HG03520 (cell line): Measurements from ENCODE around the gene SPAG16.

Experiments used
- ATAC-seq: cut with Tn5 transposase; IDR thresholded peaks from one replicate; pipeline ENCODE4 v1.9.1; 2021; ENCODE audit warnings: mild to moderate bottlenecking, moderate library complexity; ENCODE audit not compliant: unreplicated experiment

SPAG16 gene

GRCh38 chr2:213284105-213285090 lies at the start of gene SPAG16:
TSS of gene SPAG16 (plus strand) at chr2:213284464.
- peak; percentile 98 for ATAC-seq

GRCh38 chr2:213234641-213235040 lies 49.6 kb upstream of the SPAG16 start:
- ATAC-seq: no peak

GRCh38 chr2:213235741-213236140 lies 48.5 kb upstream of the SPAG16 start:
- ATAC-seq: no peak

- ATAC-seq: no peak
Measured at GRCh38 chr2:213237251-213237650, 47.0 kb upstream of the SPAG16 start.

DNA sequence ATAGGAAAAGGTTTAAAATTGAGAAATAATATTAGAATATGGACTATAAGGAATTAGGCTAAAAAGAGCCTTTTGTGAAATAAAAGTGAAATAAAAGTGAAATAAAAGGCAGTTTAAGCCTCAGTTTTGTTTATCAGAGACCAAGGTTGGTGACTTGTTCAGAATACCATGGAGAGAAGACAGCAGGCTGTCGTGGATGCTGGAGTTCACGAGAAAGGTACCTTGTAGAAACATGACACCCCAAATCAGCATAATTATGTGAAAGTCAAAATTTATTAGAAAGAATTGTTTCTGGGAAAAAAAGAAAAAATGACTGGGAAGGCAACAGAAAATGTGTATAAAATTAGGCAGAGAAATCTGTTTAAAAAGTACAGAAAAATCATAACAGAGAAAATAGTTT lies 46.5 kb upstream of the SPAG16 start:
- no peak for ATAC-seq

DNA sequence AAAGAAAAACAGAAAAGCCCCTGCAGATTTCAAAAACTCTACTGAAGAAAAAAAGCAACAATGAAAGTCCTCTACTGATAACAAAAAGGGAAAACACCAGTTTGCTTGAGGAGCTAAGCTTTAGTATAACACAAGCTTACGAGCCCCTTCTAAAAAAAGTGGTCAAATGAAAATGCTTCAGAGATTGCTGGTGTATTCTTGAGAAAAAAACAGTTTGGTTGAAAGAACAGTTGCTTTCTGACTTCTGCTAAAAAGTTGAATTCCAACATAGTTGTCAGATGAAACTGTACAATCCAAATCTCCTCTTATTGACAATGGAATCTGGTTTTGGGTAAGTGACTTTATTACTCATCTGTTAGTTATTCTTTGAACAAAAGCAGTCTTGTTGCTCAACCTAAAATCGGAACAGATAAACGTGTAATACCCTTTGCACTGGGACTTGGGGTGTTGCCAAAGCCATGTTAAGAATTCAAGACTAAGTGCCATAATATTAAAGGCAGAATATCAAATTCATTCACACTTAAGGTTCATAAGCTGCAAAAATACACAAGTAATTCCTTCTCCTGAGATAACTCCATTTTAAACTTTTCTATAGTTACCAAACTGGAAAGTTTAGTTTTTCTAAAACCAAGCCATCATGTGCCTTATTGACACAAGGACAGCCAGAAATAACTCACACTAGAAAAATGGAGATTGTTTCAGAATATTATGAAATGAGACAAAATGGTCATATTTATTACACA lies 45.3 kb upstream of the SPAG16 start:
- ATAC-seq: peak; percentile 43

DNA sequence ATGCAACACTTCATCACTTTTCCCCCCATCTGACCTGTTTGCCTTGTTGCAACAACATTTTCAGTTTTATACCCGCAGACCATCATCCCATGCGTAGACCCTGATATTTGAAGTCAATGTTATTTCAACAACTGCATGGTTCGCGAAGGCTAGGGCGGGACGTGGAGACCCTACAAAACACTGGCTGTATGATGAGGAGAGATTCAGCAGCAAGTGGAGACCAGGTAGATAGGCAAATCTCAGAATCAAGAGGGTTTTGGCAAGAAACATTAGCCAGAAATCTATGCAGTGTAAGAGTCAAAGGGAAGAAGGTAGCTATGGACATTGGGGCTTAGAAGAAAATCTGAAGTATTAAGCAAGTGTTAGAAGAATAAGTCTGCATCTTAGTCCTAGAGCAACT lies 42.4 kb upstream of the SPAG16 start:
- ATAC-seq: no peak

DNA sequence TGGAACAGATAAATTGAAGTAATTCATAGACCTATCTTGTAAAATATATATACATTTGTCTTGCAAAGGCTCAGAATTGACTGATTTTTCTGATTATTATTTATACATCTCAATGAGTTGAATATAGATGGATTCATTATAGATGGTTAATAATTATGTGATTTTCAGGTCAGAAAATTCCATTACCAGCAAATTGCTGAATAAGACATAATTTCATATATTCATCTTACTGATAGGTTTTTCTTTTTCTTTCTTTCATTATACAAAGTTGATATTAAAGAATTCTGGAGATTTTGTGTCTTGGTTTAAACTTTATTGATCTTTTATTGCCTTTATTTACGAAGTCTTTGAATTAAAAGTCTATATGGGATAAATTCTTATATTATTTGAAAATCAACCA lies 41.6 kb upstream of the SPAG16 start:
- ATAC-seq: no peak

DNA sequence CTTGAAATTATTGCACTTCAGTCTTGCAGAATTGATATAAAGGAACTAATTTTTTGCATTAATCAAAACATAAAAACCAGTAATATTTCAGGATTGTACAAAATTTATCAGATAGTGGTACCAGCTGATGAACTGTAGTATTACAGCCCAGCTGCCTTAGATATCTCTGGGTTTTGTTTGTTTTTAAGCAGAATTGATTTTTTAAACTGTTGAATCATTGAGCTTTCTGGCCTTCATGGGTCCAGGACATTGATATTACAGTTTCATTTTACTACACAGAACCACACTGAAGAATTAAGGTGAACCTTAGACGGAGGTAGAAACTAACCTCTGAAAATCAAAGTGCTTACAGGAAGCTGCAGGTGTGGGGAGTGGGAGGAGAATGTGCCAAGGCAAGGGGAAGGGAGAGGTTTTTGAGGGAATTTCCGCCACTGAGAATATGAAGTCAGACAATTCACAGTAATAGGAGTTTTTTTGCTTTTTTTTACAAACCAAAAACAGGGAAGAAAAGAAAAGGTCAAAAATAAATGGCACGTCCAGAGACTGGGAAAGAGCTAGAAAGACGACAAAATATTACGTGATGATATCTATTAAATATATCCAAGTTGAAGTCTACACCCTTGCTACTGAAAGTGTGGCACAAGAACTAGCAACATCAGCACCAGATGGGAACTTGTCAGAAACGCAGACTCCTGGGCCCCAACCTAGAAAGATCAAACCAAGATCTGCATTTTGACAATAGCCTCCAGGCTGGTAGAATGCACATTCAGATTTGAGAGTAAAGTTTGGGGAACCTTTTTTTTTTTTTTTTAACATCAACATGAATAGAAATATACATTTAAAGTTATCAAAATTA lies 40.8 kb upstream of the SPAG16 start:
- no peak for ATAC-seq

DNA sequence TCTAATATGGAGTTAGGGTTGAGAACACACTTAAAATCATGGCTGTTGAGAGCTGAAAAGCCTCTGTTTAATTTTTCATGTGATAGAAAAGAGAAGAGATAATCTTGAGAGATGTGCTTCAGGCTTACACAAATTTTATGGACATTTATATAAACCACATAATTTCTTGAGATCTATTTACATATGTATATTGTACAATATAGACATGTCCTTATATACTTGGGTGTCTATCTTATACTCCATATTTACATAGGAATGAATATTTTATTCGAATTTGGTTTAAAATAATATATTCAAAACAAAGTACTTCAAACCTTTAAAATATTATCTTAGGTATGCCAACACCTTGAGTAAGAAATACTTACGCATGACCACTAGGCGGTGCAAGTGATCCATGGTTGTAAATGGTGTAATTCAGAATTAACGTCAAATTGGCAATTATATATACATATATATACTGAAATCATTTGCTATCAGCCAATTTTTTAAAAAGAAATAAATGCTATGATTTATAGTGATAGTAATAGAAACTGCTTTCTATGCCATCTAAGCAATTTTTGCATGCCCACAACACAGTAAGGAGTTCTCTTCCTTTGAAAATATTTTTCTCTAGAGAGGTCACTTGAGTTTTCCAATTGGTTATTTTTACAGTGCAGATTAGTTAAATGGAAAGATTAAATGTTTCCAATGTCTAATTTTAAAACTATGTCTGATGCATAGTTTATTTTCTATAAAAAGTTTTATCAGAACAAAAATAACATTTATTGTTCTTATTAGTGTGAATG lies 37.6 kb upstream of the SPAG16 start:
- ATAC-seq: no peak

- ATAC-seq: no peak
Measured at GRCh38 chr2:213247566-213247965, 36.7 kb upstream of the SPAG16 start.

DNA sequence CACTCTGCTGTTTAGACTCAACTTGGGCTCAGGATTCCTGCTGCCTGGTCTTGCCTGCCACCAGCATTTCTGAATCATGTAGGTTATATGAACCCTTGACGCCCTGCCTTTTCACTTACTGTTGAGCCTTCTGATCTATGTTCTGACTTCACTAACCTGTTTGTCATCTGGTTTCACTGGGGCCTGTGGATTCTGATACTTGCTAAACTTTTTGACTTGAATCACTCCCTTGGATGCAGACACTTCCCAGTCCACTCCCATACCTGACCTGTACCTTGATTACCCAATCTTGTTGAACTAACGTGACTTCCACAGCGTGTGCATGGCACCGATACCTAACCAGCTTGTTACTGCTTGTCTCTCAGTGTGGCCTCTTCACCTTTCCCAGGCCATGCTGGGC lies 35.6 kb upstream of the SPAG16 start:
- ATAC-seq: no peak

DNA sequence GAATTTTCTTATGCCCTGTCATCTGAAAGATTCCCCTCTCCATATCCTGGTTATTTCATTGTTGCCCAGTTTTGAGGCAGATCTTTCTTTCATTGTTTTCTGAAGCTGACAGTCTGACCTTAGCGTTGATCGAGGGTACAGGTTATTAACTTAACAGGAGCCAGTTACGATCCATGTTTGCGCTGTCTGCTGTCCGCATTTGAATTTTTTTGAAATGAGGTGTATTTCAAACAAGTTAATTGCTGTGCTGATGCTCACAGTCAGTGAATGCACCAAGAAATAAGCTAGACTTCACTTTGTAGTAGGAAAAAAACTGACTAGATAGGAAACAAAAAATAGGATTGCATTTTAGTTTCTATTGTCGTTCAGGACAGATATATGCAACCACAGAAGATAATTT lies 34.8 kb upstream of the SPAG16 start:
- ATAC-seq: no peak

DNA sequence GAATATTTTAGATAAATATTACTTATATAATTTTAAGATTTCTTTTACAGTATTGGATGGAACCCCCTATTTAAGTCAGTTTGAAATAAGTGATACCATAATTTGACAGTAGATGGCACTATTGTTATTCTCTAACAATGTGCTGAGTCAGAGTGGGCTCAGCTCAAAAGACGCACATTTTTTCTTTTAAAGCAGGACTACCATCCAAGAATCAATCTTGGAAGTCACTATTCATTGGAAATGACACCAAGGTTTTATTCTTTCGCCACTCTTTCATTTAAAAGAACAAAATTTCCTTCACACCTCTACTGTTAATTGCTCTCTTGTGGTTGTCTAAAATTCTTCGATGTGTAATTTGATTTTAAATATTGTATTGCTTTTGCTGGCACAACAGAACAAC lies 32.6 kb upstream of the SPAG16 start:
- peak; percentile 82 for ATAC-seq

DNA sequence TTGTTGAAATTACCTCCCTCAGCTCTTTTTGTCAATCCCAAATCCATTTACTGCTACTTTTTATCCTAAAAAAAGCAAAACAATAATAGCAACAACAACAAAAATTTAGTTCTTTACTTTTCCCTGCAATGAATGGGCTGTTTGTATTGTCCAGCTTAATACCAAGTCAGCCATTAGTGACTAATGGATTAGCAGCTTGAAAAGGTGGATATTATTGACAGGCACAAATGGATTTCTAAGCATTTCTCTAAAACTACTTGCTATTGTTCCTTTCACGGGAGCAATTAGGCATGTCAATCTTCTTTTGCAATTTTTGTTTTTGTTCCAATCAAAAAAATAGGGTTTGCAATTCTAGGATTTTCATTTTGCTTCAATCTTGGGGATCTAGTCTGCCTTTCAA lies 32.1 kb upstream of the SPAG16 start:
- ATAC-seq: no peak

DNA sequence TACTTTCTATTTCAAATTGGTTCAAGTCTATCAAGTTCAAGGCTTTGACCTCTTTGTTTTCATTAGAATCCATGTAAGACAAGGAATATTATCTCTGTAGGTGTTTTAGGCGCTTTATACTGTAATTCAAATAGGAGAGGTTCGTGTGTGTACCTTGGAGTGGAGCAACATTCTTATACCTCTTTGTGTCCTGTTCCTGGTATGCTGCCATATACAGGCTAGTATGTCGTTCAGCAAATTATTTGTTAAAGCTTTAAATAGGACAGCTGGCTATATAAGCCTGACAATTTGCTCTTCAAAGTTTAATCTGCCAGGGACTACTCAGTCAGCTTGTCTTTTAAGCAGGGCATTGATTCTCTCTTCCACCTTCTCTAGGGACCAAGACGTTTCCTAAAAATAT lies 31.1 kb upstream of the SPAG16 start:
- ATAC-seq: no peak

- ATAC-seq: no peak
Measured at GRCh38 chr2:213259266-213259665, 25.0 kb upstream of the SPAG16 start.

DNA sequence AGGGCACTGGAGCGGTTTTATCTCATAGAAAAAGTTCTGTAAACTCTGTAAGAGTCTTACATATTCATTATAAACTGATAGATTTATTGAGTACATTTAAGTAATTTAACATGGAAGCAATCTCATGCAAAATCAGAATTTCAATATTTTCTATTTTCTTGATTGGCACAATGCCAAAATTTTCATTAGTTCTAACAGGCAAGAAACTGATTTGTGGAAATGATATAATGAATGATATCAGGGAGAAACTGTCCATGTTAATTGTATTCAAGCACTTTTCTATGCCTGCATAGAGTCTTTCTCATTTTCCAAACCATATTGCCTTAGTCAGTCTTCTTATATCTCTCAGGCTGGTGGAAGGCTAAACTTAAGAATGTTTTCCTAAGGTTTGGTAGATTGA lies 23.0 kb upstream of the SPAG16 start:
- ATAC-seq: no peak

GRCh38 chr2:213261715-213262114 lies 22.5 kb upstream of the SPAG16 start:
- no peak for ATAC-seq

- ATAC-seq: no peak
Measured at GRCh38 chr2:213265679-213266078, 18.6 kb upstream of the SPAG16 start.
